Hepatocyte (in vitro differentiated cells): ENCODE measurements around the gene DPPA4. TPM values are rescaled to one million over a fixed set of nuclear protein-coding genes. Genes with fewer than 3 reads are reported as not detected.

ENCODE experiments used
- DNase-seq: peaks from one replicate; pipeline ENCODE4 v3.0.0-alpha.2; 2016; ENCODE audit warnings: low spot score
- H2AFZ ChIP-seq: fragments of 200-600 bp; sonication (generic); 2 replicates; pipeline ENCODE4 v1.6.0; 2016; ENCODE audit warnings: antibody characterized with exemption, mild to moderate bottlenecking
- H3K27ac ChIP-seq: fragments of 200-600 bp; sonication (generic); 2 replicates; pipeline ENCODE4 v1.5.1; 2016; ENCODE audit warnings: mild to moderate bottlenecking
- H3K27me3 ChIP-seq: fragments of 200-600 bp; sonication (generic); 2 replicates; pipeline ENCODE4 v1.6.1; 2016
- H3K36me3 ChIP-seq: fragments of 200-600 bp; sonication (generic); replicated peaks from 2 replicates; pipeline ENCODE4 v1.5.1; 2016; ENCODE audit warnings: low read depth; ENCODE audit not compliant: insufficient read depth
- H3K4me1 ChIP-seq: fragments of 200-600 bp; sonication (generic); 2 replicates; pipeline ENCODE4 v1.5.1; 2016; ENCODE audit warnings: mild to moderate bottlenecking, moderate library complexity; ENCODE audit not compliant: insufficient read depth
- H3K4me2 ChIP-seq: fragments of 200-600 bp; sonication (generic); 2 replicates; pipeline ENCODE4 v1.6.0; 2016
- H3K4me3 ChIP-seq: fragments of 200-600 bp; sonication (generic); 2 replicates; pipeline ENCODE4 v1.5.1; 2016; ENCODE audit warnings: mild to moderate bottlenecking
- H3K79me2 ChIP-seq: fragments of 200-600 bp; sonication (generic); 2 replicates; pipeline ENCODE4 v1.6.0; 2017; ENCODE audit warnings: mild to moderate bottlenecking
- H3K9me2 ChIP-seq: fragments of 200-600 bp; sonication (generic); replicated peaks from 2 replicates; pipeline ENCODE4 v1.6.0; 2017; ENCODE audit warnings: mild to moderate bottlenecking; ENCODE audit not compliant: insufficient read depth
- H3K9me3 ChIP-seq: fragments of 200-600 bp; sonication (generic); 2 replicates; pipeline ENCODE4 v1.5.1; 2016; ENCODE audit warnings: low read depth, mild to moderate bottlenecking
- H4K20me1 ChIP-seq: fragments of 200-600 bp; sonication (generic); 2 replicates; pipeline ENCODE4 v1.6.0; 2016; ENCODE audit warnings: mild to moderate bottlenecking; ENCODE audit not compliant: insufficient read depth, poor library complexity, severe bottlenecking
- CTCF ChIP-seq: fragments of 200-600 bp; sonication (generic); IDR thresholded peaks from 2 replicates; pipeline ENCODE4 v1.5.1; 2016; ENCODE audit warnings: antibody characterized with exemption, mild to moderate bottlenecking; ENCODE audit not compliant: poor library complexity
- EZH2 ChIP-seq: fragments of 200-600 bp; sonication (generic); IDR thresholded peaks from 2 replicates; pipeline ENCODE4 v1.6.1; 2016; ENCODE audit warnings: antibody characterized with exemption, mild to moderate bottlenecking, borderline replicate concordance
- EZH2phosphoT487 ChIP-seq: fragments of 200-600 bp; sonication (generic); IDR thresholded peaks from one replicate; pipeline ENCODE4 v1.6.1; 2018; ENCODE audit warnings: antibody characterized with exemption, mild to moderate bottlenecking, low read depth, moderate library complexity; ENCODE audit not compliant: unreplicated experiment, severe bottlenecking
- WGBS: methylation state at CpG from one replicate; pipeline ENCODE4 v1.1.6; 2016; ENCODE audit warnings: low lambda C conversion rate; ENCODE audit errors: missing lambda C conversion rate; 5-methylcytosine and 5-hydroxymethylcytosine counted together
- polyA plus RNA-seq: library from polyadenylated mRNA; unstranded; fragments of >200 nt; fragmentation: Nextera tagmentation; extraction: Ambion mirVana; gene quantifications from 2 replicates; pipeline ENCODE4 v1.2.1, GENCODE V29; 2016
- total RNA-seq: library from RNA; depleted of rRNA; stranded (reverse); fragments of >200 nt; gene quantifications from 2 replicates; pipeline ENCODE4 v1.2.3, GENCODE V29; 2014

DPPA4 gene
- total and polyA plus RNA-seq, 2 experiments from 2014 or later, result 4.3 to 11.4 TPM

GRCh38 chr3:109372639-109373038 lies 35.3 kb upstream of the DPPA4 start:
- no peaks in the 10 kb centered on the region for H3K9me3 ChIP-seq
- no peaks in the 10 kb centered on the region for H3K9me2 ChIP-seq
- H3K36me3 ChIP-seq, result no peaks in the 10 kb centered on the region
- no peaks in the 10 kb centered on the region for H3K27me3 ChIP-seq
- no peak for TF ChIP-seq CTCF
- no peak for TF ChIP-seq EZH2
- no peak for TF ChIP-seq EZH2phosphoT487
- no peak overlapping the region for H3K4me3 ChIP-seq
- no peak for DNase-seq
- H4K20me1 ChIP-seq, result no peaks in the 10 kb centered on the region
- H3K79me2 ChIP-seq, result no peaks in the 10 kb centered on the region
- no peak overlapping the region for H2AFZ ChIP-seq
- H3K4me2 ChIP-seq, result no peak overlapping the region
- no peaks in the 10 kb centered on the region for H3K4me1 ChIP-seq
- H3K27ac ChIP-seq, result no peak overlapping the region

- Histone ChIP-seq H3K79me2 (no peaks in the 10 kb centered on the region), H3K4me2 (no peak overlapping the region), H3K27me3 (no peaks in the 10 kb centered on the region), H2AFZ (no peak overlapping the region), H3K4me1 (no peaks in the 10 kb centered on the region), H3K9me3 (no peaks in the 10 kb centered on the region), H3K27ac (no peak overlapping the region), H3K36me3 (no peaks in the 10 kb centered on the region), H3K4me3 (no peak overlapping the region), H3K9me2 (no peaks in the 10 kb centered on the region), H4K20me1 (no peaks in the 10 kb centered on the region)
- DNase-seq, result peak; percentile 10
- 78% methylated on average over 2 of the region's 2 CpGs for WGBS
- TF ChIP-seq EZH2phosphoT487 (no peak), CTCF (peak; percentile 34)
Measured at GRCh38 chr3:109369510-109369909, 32.2 kb upstream of the DPPA4 start.

GRCh38 chr3:109364088-109364487 lies 26.7 kb upstream of the DPPA4 start:
- no peak overlapping the region for H3K27ac ChIP-seq
- no peaks in the 10 kb centered on the region for H3K79me2 ChIP-seq
- 95% methylated on average over 6 of the region's 6 CpGs for WGBS

More at GRCh38 chr3:109364088-109364487, 26.7 kb upstream of the DPPA4 start:
- no peak overlapping the region for H3K4me2 ChIP-seq
- no peak for DNase-seq
- H4K20me1 ChIP-seq, result no peaks in the 10 kb centered on the region
- H3K36me3 ChIP-seq, result no peaks in the 10 kb centered on the region
- H2AFZ ChIP-seq, result no peak overlapping the region
- no peaks in the 10 kb centered on the region for H3K27me3 ChIP-seq
- no peaks in the 10 kb centered on the region for H3K9me2 ChIP-seq
- no peaks in the 10 kb centered on the region for H3K9me3 ChIP-seq
- H3K4me1 ChIP-seq, result no peaks in the 10 kb centered on the region
- TF ChIP-seq EZH2phosphoT487 (no peak), CTCF (no peak), EZH2 (no peak)
- H3K4me3 ChIP-seq, result no peak overlapping the region
